Measurements from ENCODE around the gene CETP.

CETP gene

GRCh38 chr16:56956756-56957155 lies 5.0 kb upstream of the CETP start:
- H3K79me2 ChIP-seq: no peaks in the 10 kb centered on the region
- H3K9me3 ChIP-seq (ENCODE audit: control insufficient read depth, low read length): no peaks in the 10 kb centered on the region
- no peak overlapping the region for H2AFZ ChIP-seq
- no peak overlapping the region for H3K4me2 ChIP-seq (ENCODE audit: low read length)
- no peak for TF ChIP-seq CTCF (IDR thresholded peaks at IDR 0.05)
- no peak overlapping the region for H3K9ac ChIP-seq
- H3K36me3 ChIP-seq (ENCODE audit: control insufficient read depth, insufficient read depth, low read length): no peaks in the 10 kb centered on the region
- H3K27ac ChIP-seq: no peak overlapping the region
- H3K4me1 ChIP-seq: no peaks in the 10 kb centered on the region
- H3K4me3 ChIP-seq (ENCODE audit: low read depth, low read length): no peak overlapping the region
- no peaks in the 10 kb centered on the region for H3K27me3 ChIP-seq (ENCODE audit: control insufficient read depth, insufficient read depth, low read length)

- Histone ChIP-seq H3K79me2 (no peaks in the 10 kb centered on the region), H3K9me3 (ENCODE audit: control insufficient read depth, low read length) (no peaks in the 10 kb centered on the region), H3K27me3 (ENCODE audit: control insufficient read depth, insufficient read depth, low read length) (no peaks in the 10 kb centered on the region), H3K27ac (no peak overlapping the region), H3K4me1 (no peaks in the 10 kb centered on the region), H3K36me3 (ENCODE audit: control insufficient read depth, insufficient read depth, low read length) (no peaks in the 10 kb centered on the region), H2AFZ (no peak overlapping the region), H3K9ac (no peak overlapping the region), H3K4me3 (ENCODE audit: low read depth, low read length) (no peak overlapping the region), H3K4me2 (ENCODE audit: low read length) (no peak overlapping the region)
- no peak for TF ChIP-seq CTCF (IDR thresholded peaks at IDR 0.05)
Measured at GRCh38 chr16:56960681-56961281, 969 bp upstream of the CETP start.

GRCh38 chr16:56961386-56961785 lies 364 bp upstream of the CETP start:
- no peak overlapping the region for H3K4me3 ChIP-seq (ENCODE audit: low read depth, low read length)
- H3K4me2 ChIP-seq (ENCODE audit: low read length): no peak overlapping the region
- H3K9ac ChIP-seq: no peak overlapping the region
- no peaks in the 10 kb centered on the region for H3K9me3 ChIP-seq (ENCODE audit: control insufficient read depth, low read length)
- H3K36me3 ChIP-seq (ENCODE audit: control insufficient read depth, insufficient read depth, low read length): no peaks in the 10 kb centered on the region
- no peak for TF ChIP-seq CTCF (IDR thresholded peaks at IDR 0.05)
- no peak overlapping the region for H3K27ac ChIP-seq
- no peaks in the 10 kb centered on the region for H3K27me3 ChIP-seq (ENCODE audit: control insufficient read depth, insufficient read depth, low read length)
- H3K4me1 ChIP-seq: no peaks in the 10 kb centered on the region
- no peak overlapping the region for H2AFZ ChIP-seq
- H3K79me2 ChIP-seq: no peaks in the 10 kb centered on the region

GRCh38 chr16:56964243-56965148 lies 2.7 kb downstream of the CETP start:
- Histone ChIP-seq H3K9me3 (ENCODE audit: control insufficient read depth, low read length) (no peaks in the 10 kb centered on the region), H3K36me3 (ENCODE audit: control insufficient read depth, insufficient read depth, low read length) (no peaks in the 10 kb centered on the region), H3K9ac (no peak overlapping the region), H3K79me2 (no peaks in the 10 kb centered on the region), H3K27ac (no peak overlapping the region), H3K27me3 (ENCODE audit: control insufficient read depth, insufficient read depth, low read length) (no peaks in the 10 kb centered on the region), H3K4me3 (ENCODE audit: low read depth, low read length) (no peak overlapping the region), H3K4me2 (ENCODE audit: low read length) (no peak overlapping the region), H3K4me1 (no peaks in the 10 kb centered on the region), H2AFZ (peak overlapping the region; percentile 18)
- TF ChIP-seq CTCF (IDR thresholded peaks at IDR 0.05): peak; percentile 94
